Esophagus mucosa (tissue), 1 donor: Measurements from ENCODE around the gene HS3ST5. TPM values are rescaled to one million over a fixed set of nuclear protein-coding genes. Genes with fewer than 3 reads are reported as not detected.
A peak's percentile ranks its signal among the peaks of the same experiment; 100 is the strongest.

Source experiments
- ATAC-seq: fragments of 200-7000 bp; cut with Tn5 transposase; one replicate; pipeline ENCODE4 v1.9.1; 2020
- total RNA-seq: library from RNA; stranded (reverse); gene quantifications from one replicate; pipeline ENCODE4 v1.2.4, GENCODE V29; 2023
- donor health status: DM: yes; HTN: yes; CAD: no.

HS3ST5 gene, protein sequence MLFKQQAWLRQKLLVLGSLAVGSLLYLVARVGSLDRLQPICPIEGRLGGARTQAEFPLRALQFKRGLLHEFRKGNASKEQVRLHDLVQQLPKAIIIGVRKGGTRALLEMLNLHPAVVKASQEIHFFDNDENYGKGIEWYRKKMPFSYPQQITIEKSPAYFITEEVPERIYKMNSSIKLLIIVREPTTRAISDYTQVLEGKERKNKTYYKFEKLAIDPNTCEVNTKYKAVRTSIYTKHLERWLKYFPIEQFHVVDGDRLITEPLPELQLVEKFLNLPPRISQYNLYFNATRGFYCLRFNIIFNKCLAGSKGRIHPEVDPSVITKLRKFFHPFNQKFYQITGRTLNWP
- not detected for total RNA-seq

DNA sequence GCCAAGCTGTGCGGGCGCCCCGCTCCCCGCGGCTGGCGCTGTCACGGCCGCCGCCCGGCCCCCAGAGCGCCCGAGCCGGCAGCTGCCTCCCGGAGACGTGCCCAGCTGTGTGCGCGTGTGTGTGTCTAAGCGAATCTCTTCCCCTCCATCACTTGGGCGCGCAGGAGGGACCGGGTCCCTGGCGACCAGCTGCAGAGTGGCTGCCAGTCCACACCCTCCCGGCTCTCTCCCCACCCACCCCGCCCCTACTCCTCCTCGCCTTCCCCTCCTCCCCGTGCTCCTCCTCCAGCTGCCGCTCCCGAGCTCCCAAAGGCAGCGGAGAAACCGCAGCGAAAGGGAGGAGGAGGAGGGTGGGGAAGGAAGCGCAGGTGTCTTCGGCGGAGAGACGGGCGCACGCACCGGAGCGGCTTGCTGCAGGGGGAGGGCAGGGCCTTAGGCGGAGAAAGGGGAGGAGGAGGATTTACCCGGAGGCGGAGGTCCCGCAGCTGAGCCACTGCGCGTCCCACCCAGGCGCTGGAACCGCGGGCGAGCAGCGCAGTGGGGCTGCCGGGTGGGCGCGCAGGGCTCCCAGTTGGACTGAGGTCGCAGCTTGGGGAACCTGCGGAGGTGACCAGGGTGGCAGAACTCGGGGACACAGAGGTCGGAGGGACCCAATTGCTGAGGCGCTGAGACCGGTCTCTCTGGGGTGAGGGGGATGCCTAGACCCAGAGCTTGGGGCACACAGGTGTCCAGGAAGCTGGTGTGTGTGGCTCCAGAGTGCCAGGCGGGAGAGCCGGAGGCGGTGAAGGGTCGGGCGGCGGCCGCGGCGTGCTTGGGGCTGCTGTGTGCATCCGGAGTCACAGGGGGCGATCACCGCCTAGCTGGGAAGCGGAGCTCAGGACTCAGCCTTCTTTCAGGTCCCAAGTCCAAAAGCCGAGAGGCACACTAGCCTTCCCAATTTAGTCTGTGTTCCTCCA lies at the start of gene HS3ST5:
HS3ST5 (minus strand) TSS at position 198 of the 956 bp plus-strand sequence. CDS start 280,178 bp downstream, outside the sequence.
- peak; percentile 13 for ATAC-seq

DNA sequence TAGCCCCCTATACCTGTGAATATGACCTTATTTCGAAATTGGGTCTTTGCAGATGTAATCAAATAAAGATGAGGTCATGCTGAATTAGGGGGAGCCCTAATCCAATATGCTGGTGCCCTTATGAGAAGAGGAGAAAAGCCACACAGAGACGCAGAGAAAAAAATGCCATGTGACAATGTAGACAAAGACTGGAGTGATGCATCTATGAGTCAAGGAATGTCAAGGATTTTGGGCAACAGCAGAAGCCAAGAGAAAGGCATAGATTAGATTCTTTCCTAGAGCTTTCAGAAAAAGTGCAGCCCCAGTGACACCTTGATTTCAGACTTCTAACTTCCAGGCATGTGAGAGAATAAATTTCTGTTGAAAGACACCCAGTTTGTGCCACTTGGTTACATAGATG lies 47.4 kb upstream of the HS3ST5 start:
- ATAC-seq, result no peak

DNA sequence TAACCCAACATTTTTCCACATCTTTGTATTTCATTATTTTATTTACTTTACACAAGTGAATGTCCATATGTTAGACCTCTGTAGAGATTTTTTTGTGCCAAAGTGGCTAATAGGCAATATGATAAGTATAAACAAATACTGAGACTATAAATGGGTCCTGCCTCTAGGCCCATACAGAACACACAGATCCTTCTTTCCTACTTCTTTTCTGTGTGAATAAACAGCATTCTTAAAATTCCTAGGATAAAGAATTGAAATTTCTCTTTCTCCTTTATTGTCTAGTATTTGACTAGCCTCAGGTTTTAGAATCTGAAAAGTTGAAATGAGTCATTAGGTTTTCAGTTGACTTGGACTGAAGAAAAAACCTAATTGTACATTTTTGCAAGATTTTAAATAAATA lies 46.3 kb upstream of the HS3ST5 start:
- ATAC-seq, result no peak

DNA sequence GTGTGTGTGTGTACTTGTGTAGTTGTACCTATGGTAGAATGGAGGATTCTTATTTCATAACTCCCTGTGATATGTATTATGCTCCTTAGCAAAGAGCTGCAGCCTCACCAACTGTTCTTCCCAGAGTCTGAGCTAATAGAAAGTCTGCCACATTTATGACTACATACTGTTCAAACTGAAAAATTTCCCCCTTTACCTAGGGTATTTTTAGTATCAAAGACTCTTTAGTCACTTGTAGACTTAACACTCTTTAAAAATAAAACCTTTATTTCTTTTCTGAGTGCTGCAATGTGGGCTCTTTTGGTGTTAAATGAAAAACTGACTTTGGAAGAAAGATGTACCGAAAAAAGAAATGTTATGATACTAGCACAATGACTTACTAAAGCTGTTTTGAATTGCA lies 39.6 kb upstream of the HS3ST5 start:
- ATAC-seq, result no peak

DNA sequence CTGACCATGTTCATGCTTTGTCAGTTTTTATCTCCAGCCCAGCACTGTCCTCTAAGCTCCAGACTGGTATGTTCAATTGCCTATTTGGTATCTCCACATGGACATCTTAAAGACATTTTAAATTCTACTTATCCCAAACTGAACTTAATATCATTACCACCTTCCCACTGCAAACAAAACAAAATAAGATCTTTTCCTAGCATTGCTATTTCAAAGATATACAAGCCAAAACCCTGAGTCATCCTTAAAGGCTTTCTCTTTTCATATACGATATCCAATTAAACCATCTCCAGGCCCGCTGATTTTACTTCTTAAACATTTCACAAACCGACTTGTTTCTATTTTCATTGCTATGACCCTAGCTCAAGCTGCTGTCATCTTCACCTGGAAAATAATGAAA lies 35.1 kb upstream of the HS3ST5 start:
- ATAC-seq, result no peak

DNA sequence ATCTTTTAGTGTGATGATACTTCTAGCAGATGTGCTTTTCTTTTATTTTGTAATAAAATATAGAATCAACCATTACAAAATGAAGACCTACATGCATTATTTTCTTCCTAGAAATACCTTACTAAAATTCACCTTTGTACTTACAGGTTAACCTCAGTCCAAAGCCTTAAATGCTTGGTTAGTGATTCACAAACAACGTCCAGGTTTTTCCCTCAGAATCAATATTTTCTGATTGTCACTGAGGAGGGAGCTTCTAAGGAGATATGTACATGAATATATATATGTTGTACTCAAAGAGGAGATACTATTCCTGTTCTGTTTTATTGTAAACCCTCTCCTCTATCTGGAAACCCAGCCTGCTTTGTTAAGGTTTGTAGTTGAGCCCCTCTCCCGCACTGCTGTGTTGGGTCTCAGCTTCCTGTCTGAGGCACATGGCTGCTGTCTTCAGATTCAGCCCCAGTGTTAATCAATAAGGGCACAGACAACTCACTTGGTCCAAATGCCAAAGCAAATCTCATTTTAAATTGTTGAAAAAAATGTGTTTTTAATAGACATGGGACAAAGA lies 33.9 kb upstream of the HS3ST5 start:
- ATAC-seq, result no peak

DNA sequence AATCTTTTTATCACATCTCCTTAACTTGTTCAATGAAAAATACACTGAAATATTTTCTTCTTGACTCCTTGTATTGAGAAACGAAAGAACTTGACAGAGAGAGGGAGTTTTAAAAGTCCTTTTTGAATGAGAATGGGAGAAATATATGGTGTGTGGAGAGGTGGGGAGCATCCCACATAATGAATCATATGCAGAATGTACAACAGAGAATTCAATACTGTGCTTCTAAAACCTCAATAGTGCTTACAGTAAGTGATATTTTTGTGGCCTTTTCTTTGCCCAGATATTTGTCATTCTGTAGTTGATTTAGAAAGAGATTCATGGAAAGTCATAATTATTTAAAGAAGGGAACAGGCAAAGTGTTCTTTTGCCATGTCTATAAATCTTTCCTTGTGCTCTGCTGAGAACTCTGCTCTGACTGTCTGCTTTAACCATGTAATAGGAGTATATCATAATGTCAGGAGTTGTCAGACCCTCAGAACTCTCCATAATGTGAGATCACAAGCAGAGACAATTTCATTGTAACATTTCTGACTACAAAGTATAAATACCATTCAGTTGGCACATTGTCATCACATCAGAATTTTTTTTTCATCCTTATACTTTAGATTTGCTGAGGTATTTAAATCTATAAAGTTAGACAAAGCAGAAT lies 32.8 kb upstream of the HS3ST5 start:
- no peak for ATAC-seq

DNA sequence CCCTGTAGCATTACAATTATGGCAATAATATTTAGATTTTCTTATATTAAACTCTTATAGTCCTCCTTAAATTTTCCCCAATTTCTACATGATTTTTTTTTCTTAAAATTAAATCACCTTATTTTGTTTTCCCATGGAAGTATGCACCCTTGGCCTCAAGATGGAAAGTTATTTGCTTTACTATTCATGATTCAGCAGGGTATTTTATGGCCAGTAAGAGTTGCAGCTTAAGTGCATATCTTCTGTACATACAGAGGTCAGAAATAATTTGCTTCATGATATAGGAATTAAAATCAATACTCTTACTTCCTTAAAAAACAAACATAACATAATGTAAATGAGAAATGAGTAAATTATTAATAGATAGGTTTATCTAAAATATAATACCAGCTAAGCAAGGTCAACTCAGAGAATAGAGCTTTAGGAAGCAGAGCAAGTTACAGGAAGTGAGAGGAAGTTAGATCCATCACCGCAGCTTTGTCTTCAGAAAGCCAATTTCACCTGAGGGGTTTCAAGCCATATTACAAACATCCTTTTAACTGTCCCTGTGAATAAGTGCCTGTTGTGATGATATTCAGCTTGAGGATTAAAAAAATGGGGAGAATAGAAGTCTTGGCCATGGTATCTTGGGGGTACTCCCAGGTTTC lies 24.6 kb upstream of the HS3ST5 start:
- ATAC-seq, result no peak

DNA sequence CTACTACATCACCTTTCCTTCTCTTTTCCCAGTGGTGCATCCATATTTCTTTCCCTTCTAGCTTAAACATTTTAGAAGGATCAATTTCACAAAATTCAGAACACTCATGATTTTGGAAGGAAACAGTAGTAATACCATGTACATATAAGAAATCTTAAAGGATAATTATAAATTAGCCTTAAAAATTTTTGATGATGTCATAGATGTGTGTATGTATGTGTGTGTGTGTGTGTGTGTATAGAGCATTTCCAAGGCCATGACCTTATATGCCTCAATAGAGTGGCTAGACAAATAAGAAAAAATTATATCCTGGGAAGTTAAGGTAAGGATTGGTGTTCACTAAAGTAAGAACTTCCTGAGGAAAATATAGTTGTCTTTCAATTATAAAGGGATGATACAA lies 24.1 kb upstream of the HS3ST5 start:
- ATAC-seq, result no peak

DNA sequence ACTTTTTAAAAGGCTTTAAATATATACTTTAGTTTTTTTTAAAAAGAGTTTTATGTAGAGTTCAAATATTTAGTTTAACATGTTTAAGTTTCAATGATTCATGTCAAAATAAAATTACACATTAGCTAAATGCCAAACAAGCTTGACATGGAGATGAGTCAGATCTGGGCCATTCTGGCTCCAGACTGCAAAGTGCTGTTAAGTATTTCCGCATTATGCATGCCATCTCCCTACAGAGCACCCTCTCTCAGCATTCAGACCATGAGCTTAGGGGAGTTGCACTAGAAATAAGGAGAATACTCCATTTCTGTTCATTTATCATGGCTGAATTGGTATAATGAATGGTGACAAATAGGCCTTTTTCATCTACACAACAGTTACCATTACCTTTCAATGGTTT lies 21.5 kb upstream of the HS3ST5 start:
- ATAC-seq, result peak; percentile 42

DNA sequence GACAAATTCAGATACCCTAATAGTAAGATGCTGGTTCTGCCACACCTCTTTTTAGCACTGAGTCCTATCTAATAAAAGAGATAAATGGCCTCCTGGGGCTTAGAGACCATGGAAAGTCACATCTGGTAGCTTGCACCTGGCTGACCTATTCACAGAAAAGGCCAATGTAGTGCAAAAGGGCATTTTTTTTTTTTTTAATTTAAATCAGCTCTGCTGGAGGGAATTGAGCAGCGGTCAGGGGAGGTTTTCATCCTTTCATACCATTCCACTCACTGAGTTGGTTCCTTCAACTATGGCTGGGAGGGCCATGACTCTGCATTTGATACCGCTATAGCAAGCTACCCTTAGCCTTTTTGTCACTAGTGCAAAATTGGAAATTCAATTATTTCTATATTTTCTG lies 20.1 kb upstream of the HS3ST5 start:
- no peak for ATAC-seq

DNA sequence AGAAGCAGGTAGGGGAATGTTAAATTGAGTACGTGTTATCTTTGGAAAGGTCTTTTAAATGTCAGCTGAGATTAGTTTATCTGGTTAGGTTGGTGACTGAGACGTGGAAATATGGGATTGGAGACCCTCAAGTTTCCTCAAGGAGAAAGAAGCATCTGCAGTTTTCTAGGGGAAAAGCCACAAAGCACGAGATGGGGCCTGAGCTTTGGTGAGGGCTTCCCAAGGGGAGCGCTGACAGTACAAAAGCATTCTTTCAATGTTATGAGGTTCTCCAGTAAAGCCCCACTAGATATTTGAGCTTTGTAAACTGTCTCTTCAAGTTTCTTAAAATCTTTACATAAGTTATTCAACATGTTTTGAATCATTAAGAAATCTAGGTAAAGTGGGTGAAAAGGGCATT lies 19.6 kb upstream of the HS3ST5 start:
- no peak for ATAC-seq

DNA sequence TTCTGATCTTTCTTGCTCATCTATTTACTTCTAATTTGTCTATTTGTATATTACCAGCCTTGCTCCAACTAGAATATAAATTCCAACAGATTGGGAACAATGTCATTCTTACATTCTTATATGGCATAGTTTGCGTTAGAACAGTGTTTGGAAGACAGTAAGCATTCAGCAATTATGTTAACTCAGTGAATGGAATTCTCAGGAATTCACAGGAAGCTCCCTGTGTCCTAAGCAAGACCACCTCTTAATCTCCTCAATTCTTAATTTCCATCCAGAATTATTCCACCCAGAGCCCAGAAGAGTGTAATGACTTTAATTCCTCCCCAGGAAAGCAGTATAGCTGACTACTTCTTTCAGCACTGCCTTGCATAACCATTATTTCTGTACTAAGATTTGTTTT lies 18.2 kb upstream of the HS3ST5 start:
- ATAC-seq, result no peak

DNA sequence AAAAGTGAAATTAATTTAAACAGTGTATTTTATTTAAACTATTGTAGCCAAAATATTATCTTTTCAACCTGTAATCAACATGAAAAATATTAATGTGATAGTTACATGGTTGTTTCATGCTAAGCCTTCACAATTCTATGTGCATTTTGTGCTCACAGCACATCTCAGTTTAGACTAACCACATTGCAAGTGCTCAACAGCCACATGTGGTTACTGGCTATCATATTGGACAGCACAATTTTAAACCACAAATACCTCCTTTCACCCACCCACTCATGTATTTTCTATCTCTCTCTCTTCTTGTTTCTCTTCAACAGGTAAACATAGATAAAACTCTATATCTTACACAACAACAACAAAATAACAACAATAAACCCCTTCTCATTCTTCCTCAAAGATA lies 12.5 kb upstream of the HS3ST5 start:
- no peak for ATAC-seq

DNA sequence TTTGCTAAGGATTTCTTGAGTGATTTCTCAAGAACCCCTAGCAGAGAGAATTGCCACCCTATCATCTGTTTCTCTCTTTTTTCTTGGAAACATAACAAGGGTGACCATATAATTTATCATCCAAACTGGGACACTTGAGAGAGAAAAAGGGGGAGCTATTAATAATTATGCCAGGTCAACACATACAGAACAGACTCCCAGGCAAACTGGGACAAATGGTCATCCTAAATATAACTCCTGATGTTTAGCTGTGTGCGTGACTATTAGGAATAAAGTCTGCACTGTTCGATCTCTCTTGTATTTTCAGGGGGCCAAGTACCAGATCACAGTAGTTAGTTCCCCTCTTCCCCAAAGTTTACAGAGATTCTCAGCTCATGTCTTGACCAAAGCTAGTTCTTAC lies 11.7 kb upstream of the HS3ST5 start:
- ATAC-seq, result no peak

DNA sequence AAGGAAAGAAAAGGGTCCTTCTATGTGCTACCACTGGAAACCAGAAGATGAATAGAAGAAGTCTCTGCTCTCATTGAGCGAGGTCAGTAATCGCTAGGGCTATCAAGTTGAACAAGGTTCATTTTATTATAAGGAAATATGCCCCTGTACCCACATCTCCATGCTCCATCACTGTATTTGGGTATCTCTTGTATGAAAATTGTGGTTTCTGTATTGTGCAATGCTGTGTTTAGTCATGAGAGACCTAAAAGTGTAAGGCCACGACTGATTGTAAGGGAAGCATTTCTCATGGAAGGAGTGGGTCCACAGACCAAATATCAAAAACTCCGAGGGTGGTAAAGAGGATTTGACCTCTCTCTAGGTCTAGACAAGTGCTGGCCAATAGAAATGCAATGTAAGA lies 3.6 kb upstream of the HS3ST5 start:
- no peak for ATAC-seq

DNA sequence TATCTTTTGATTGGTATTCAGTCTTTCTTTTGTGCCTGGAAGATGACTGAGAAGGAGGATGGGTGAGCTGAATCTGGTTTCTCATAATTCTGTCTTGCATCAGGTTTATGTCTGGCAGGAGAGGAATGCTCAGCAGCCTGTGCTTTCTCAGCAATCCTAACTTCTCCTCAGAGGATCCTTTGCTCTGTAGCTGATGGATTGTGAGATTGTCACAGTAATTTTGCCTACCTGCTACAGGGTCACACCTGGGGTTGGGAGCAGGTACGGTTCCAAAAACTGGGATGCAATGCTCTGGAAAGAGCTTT lies 2.1 kb upstream of the HS3ST5 start:
- no peak for ATAC-seq

DNA sequence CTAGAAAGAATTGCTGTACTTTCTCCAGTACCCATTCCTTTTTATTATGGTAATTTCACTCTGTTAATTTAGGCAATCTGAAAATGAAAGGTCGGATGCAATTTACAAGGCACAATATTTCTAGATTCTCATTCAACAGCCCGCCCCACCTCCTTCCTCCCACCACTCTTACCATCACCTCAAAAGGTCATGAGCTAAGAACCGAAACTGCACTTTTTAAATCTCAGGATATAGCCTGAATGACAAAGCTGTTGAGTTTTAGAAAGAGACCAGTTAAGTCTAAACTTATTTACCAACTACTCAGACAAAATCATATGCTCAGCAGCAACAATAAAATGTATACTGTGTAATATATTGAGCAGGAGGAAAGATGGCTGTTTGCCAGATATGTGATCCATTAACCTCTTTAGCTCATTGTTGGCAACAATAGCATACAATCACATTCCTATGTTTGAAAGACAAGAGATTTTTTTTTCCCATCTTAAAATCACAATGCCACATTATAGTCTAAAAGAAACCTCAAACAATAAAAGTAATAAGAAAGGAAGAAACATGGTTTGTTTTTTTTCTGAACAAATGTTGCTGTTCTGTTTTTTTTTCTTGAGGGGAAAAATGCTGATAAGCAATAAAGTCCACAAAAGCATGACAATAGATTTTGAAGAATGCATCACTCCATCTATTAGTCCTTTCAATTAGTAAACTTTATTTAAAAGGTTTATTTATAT lies 1.6 kb upstream of the HS3ST5 start:
- no peak for ATAC-seq

DNA sequence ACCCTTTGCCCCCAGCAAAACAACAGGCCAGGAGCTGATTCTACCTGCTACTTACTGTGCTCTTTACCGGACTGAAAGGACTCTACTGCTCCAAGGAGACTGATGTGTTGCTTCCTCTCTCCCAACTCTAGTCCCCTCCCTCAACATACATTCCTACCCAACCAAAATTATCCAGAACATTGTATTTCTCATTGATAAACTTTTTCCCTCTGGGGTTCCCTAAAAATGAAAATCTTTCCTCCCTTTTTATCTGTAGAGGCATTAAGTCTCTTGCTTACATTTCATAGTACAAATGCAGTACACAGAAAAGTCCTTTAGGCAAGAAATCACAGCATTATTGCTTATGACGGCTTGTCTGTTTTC lies 940 bp upstream of the HS3ST5 start:
- no peak for ATAC-seq

DNA sequence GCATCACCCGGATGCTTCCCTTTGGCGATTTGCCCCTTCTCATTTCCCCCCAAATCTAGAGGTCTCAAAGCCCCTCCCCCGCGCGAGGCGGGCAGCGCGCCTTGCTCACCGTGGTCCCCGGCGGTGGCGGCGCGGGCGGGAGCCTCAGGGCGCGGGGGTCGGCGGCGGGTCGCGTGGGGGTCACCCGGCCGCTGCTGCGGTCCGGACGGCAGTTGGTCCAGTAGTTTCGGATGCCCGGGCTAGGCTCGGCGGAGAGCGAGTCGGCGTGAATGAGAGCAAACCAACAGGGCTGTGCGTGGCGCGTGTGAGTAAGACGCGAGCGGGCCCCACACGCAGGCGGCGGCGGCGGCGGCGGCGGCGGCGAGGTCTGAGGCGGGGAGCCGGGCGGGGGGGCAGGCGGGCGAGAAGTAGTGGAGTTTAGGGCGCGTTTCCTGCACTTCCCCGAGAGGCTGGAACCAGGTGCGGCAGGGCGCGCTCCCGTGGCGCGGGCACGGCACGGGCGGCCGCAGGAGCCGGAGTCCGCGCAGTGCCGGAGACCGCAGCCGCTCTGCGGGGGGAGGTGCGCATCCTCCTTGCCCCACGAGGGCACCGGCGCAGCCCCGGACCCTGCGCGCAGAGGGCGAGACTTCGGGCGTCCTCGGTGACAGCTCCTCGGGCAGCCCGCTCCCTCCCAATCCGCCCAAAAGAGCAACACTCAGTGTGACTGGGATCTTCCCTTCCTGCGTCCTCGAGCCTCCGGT lies 567 bp downstream of the HS3ST5 start:
- peak; percentile 37 for ATAC-seq

DNA sequence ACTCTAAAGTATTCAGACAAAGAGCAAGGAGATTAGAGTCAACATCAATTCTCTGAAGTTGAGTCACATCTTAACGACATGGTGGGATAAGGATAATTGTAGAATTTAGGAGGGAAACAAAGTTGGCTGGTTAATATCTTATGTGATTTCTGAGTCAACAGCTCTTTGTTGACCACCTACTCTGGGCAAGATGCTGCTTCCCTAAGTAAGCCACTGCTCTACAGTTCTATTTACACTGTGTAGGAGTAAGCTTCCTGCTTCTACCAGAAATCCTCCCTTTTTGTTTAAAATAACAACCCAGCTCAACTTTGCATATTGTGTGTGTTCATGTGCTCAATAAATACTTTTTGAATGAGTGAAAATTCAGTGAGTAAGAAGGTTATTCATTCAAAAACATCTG lies 3.1 kb downstream of the HS3ST5 start:
- ATAC-seq, result no peak
